ENCODE data around the gene RGS14.
A peak's percentile ranks its signal among the peaks of the same experiment; 100 is the strongest.

RGS14 gene

GRCh38 chr5:177362292-177362609 lies 4.5 kb downstream of the RGS14 start:
- no peak overlapping the region for H3K4me3 ChIP-seq (replicated peaks; ENCODE audit: low read depth, low read length)
- no peak for TF ChIP-seq CTCF (IDR thresholded peaks at IDR 0.05; ENCODE audit: low read depth, low read length, missing control alignments)
- DNase-seq (ENCODE audit: extremely low read depth, low read depth): no peak

- TF ChIP-seq CTCF (IDR thresholded peaks at IDR 0.05; ENCODE audit: low read depth, low read length, missing control alignments): no peak
- DNase-seq (ENCODE audit: extremely low read depth, low read depth): peak; percentile 14
- H3K4me3 ChIP-seq (replicated peaks; ENCODE audit: low read depth, low read length): peak overlapping the region; percentile 29
Observed at GRCh38 chr5:177362610-177363507, 5.1 kb downstream of the RGS14 start.

GRCh38 chr5:177363565-177363964 lies 5.8 kb downstream of the RGS14 start:
- TF ChIP-seq CTCF (IDR thresholded peaks at IDR 0.05; ENCODE audit: low read depth, low read length, missing control alignments): no peak
- H3K4me3 ChIP-seq (replicated peaks; ENCODE audit: low read depth, low read length): peak overlapping the region; percentile 29
- no peak for DNase-seq (ENCODE audit: extremely low read depth, low read depth)

- DNase-seq (ENCODE audit: extremely low read depth, low read depth): no peak
- H3K4me3 ChIP-seq (replicated peaks; ENCODE audit: low read depth, low read length): no peak overlapping the region
- TF ChIP-seq CTCF (IDR thresholded peaks at IDR 0.05; ENCODE audit: low read depth, low read length, missing control alignments): no peak
Observed at GRCh38 chr5:177364159-177364962, 6.6 kb downstream of the RGS14 start.

- no peak for TF ChIP-seq CTCF (IDR thresholded peaks at IDR 0.05; ENCODE audit: low read depth, low read length, missing control alignments)
- DNase-seq (ENCODE audit: extremely low read depth, low read depth): no peak
- no peak overlapping the region for H3K4me3 ChIP-seq (replicated peaks; ENCODE audit: low read depth, low read length)
Observed at GRCh38 chr5:177365845-177366527, 8.3 kb downstream of the RGS14 start.

- no peak for TF ChIP-seq CTCF (IDR thresholded peaks at IDR 0.05; ENCODE audit: low read depth, low read length, missing control alignments)
- peak overlapping the region; percentile 31 for H3K4me3 ChIP-seq (replicated peaks; ENCODE audit: low read depth, low read length)
- peak; percentile 59 for DNase-seq (ENCODE audit: extremely low read depth, low read depth)
Observed at GRCh38 chr5:177366528-177367322, 9.0 kb downstream of the RGS14 start.
